ENCODE measurements around the gene PRDM16. TPM values are rescaled to one million over a fixed set of nuclear protein-coding genes. Genes with fewer than 3 reads are reported as not detected.

The PRDM16 gene
- total and polyA plus RNA-seq, 4 donors = 5.0 to 80.7 (median 41.5) TPM

- Histone ChIP-seq H3K4me3 (ENCODE audit: low read length in 2 of 2) (no peak overlapping the region), H3K27ac (ENCODE audit: low read depth in 1 of 2, low read length in 2 of 2) (no peak overlapping the region), H3K36me3 (ENCODE audit: control insufficient read depth in 1 of 2, insufficient read depth in 2 of 2, low read length in 1 of 2) (no peaks in the 10 kb centered on the region), H3K4me1 (ENCODE audit: control insufficient read depth in 1 of 2, insufficient read depth in 2 of 2, low read length in 2 of 2) (peaks cover 0 to 2% of the 10 kb centered on the region in 2 donors), H3K9me3 (ENCODE audit: control insufficient read depth, low read length) (no peaks in the 10 kb centered on the region), H3K27me3 (ENCODE audit: control insufficient read depth in 1 of 2, insufficient read depth in 2 of 2, low read length in 1 of 2) (no peaks in the 10 kb centered on the region)
- no peak for ATAC-seq (ENCODE audit: low FRiP score)
- intact Hi-C loops (cut with DNase I) = no loop called here
- 93 to 95% methylated on average over 4 of the region's 4 CpGs for WGBS, 2 donors
- DNase-seq = no peak
Observed at GRCh38 chr1:3257788-3258187, 188.8 kb downstream of the PRDM16 start.

- WGBS, 2 donors = 6 to 9% methylated on average over 16 of the region's 16 CpGs
- Histone ChIP-seq H3K4me3 (ENCODE audit: low read length in 2 of 2) (no peak overlapping the region), H3K27ac (ENCODE audit: low read depth in 1 of 2, low read length in 2 of 2) (peak overlapping the region in 1 of 2 donors; percentile 60), H3K9me3 (ENCODE audit: control insufficient read depth, low read length) (no peaks in the 10 kb centered on the region), H3K4me1 (ENCODE audit: control insufficient read depth in 1 of 2, insufficient read depth in 2 of 2, low read length in 2 of 2) (peaks cover 2 to 7% of the 10 kb centered on the region in 2 donors), H3K36me3 (ENCODE audit: control insufficient read depth in 1 of 2, insufficient read depth in 2 of 2, low read length in 1 of 2) (no peaks in the 10 kb centered on the region), H3K27me3 (ENCODE audit: control insufficient read depth in 1 of 2, insufficient read depth in 2 of 2, low read length in 1 of 2) (no peaks in the 10 kb centered on the region)
- intact Hi-C loops (cut with DNase I) = no loop called here
- DNase-seq (no peak), ATAC-seq (ENCODE audit: low FRiP score) (no peak)
Observed at GRCh38 chr1:3258386-3259003, 189.5 kb downstream of the PRDM16 start.

GRCh38 chr1:3259020-3259419 is 190.0 kb downstream of the PRDM16 start:
- no peaks in the 10 kb centered on the region for H3K9me3 ChIP-seq (ENCODE audit: control insufficient read depth, low read length)
- intact Hi-C loops (cut with DNase I) = no loop called here
- no peak overlapping the region for H3K4me3 ChIP-seq (ENCODE audit: low read length in 2 of 2)
- 40% methylated on average over 14 of the region's 14 CpGs for WGBS, 2 donors
- H3K27me3 ChIP-seq (ENCODE audit: control insufficient read depth in 1 of 2, insufficient read depth in 2 of 2, low read length in 1 of 2) = no peaks in the 10 kb centered on the region
- peak overlapping the region in 1 of 2 donors; percentile 60 for H3K27ac ChIP-seq (ENCODE audit: low read depth in 1 of 2, low read length in 2 of 2)
- ATAC-seq (ENCODE audit: low FRiP score) (no peak), DNase-seq (no peak)
- H3K36me3 ChIP-seq (ENCODE audit: control insufficient read depth in 1 of 2, insufficient read depth in 2 of 2, low read length in 1 of 2) = no peaks in the 10 kb centered on the region
- H3K4me1 ChIP-seq (ENCODE audit: control insufficient read depth in 1 of 2, insufficient read depth in 2 of 2, low read length in 2 of 2) = peaks cover 2 to 7% of the 10 kb centered on the region in 2 donors

- Histone ChIP-seq H3K27ac (ENCODE audit: low read depth in 1 of 2, low read length in 2 of 2) (no peak overlapping the region), H3K27me3 (ENCODE audit: control insufficient read depth in 1 of 2, insufficient read depth in 2 of 2, low read length in 1 of 2) (no peaks in the 10 kb centered on the region), H3K36me3 (ENCODE audit: control insufficient read depth in 1 of 2, insufficient read depth in 2 of 2, low read length in 1 of 2) (no peaks in the 10 kb centered on the region), H3K4me3 (ENCODE audit: low read length in 2 of 2) (no peak overlapping the region), H3K9me3 (ENCODE audit: control insufficient read depth, low read length) (no peaks in the 10 kb centered on the region), H3K4me1 (ENCODE audit: control insufficient read depth in 1 of 2, insufficient read depth in 2 of 2, low read length in 2 of 2) (peaks cover 2 to 7% of the 10 kb centered on the region in 2 donors)
- WGBS, 2 donors = 24 to 41% methylated on average over 21 of the region's 21 CpGs
- DNase-seq (no peak), ATAC-seq (ENCODE audit: low FRiP score) (peak; percentile 5)
- intact Hi-C loops (cut with DNase I) = loop anchor here (1.0 to 5.0 kb wide), 2 partner anchors 39 to 51 kb away; no protein-coding TSS in a partner anchor
Observed at GRCh38 chr1:3261007-3261968, 192.3 kb downstream of the PRDM16 start.

DNA sequence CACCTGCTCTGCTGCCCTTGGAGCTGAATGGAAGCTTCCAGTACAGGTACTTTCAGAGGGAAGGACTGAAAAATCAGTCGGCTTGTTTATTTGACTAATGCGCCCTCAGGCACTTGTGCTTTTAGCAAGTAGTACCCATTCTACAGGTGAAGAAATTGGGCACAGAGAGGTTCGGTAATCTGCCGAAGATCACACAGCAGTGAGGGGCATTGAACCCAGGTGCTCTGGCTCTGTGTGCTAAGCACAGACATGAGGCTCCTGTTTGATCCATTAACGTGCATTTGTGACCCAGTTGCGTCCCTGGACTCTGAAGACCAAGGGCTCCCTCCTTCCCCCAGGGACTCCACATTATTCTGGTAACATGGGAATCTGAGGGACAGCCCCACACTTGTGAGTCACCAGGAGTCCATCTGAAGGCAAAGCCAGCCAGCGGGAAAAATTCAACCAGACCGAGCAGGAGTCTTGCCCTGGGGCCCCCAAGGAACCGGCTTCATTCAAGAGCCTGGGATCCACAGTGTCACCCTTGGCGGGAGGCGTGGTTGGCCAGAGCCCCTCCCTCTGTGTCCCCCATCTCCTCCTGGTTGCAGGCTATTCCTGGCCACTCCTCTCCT is 193.1 kb downstream of the PRDM16 start:
- Histone ChIP-seq H3K27ac (ENCODE audit: low read depth in 1 of 2, low read length in 2 of 2) (no peak overlapping the region), H3K9me3 (ENCODE audit: control insufficient read depth, low read length) (no peaks in the 10 kb centered on the region), H3K27me3 (ENCODE audit: control insufficient read depth in 1 of 2, insufficient read depth in 2 of 2, low read length in 1 of 2) (no peaks in the 10 kb centered on the region), H3K4me3 (ENCODE audit: low read length in 2 of 2) (no peak overlapping the region), H3K36me3 (ENCODE audit: control insufficient read depth in 1 of 2, insufficient read depth in 2 of 2, low read length in 1 of 2) (no peaks in the 10 kb centered on the region), H3K4me1 (ENCODE audit: control insufficient read depth in 1 of 2, insufficient read depth in 2 of 2, low read length in 2 of 2) (peaks cover 2 to 7% of the 10 kb centered on the region in 2 donors)
- intact Hi-C loops (cut with DNase I) = loop anchor here (1.0 to 5.0 kb wide), 2 partner anchors 40 to 52 kb away; no protein-coding TSS in a partner anchor
- DNase-seq = no peak
- no peak for ATAC-seq (ENCODE audit: low FRiP score)
- 48 to 52% methylated on average over 11 of the region's 11 CpGs for WGBS, 2 donors

- intact Hi-C loops (cut with DNase I) = loop anchor here in 1 of 2 donors (5.0 kb wide), 1 partner anchor 40 kb away; no protein-coding TSS in a partner anchor
- Histone ChIP-seq H3K4me3 (ENCODE audit: low read length in 2 of 2) (no peak overlapping the region), H3K4me1 (ENCODE audit: control insufficient read depth in 1 of 2, insufficient read depth in 2 of 2, low read length in 2 of 2) (peaks cover 2 to 7% of the 10 kb centered on the region in 2 donors), H3K36me3 (ENCODE audit: control insufficient read depth in 1 of 2, insufficient read depth in 2 of 2, low read length in 1 of 2) (no peaks in the 10 kb centered on the region), H3K27ac (ENCODE audit: low read depth in 1 of 2, low read length in 2 of 2) (no peak overlapping the region), H3K27me3 (ENCODE audit: control insufficient read depth in 1 of 2, insufficient read depth in 2 of 2, low read length in 1 of 2) (no peaks in the 10 kb centered on the region), H3K9me3 (ENCODE audit: control insufficient read depth, low read length) (no peaks in the 10 kb centered on the region)
- no peak for ATAC-seq (ENCODE audit: low FRiP score)
- no peak for DNase-seq
- 69 to 77% methylated on average over 26 of the region's 26 CpGs for WGBS, 2 donors
Observed at GRCh38 chr1:3262681-3263286, 193.8 kb downstream of the PRDM16 start.

GRCh38 chr1:3263790-3264189 is 194.8 kb downstream of the PRDM16 start:
- no peaks in the 10 kb centered on the region for H3K9me3 ChIP-seq (ENCODE audit: control insufficient read depth, low read length)
- H3K27ac ChIP-seq (ENCODE audit: low read depth in 1 of 2, low read length in 2 of 2) = no peak overlapping the region
- intact Hi-C loops (cut with DNase I) = loop anchor here in 1 of 2 donors (5.0 kb wide), 1 partner anchor 41 kb away; no protein-coding TSS in a partner anchor
- no peak for DNase-seq
- H3K36me3 ChIP-seq (ENCODE audit: control insufficient read depth in 1 of 2, insufficient read depth in 2 of 2, low read length in 1 of 2) = no peaks in the 10 kb centered on the region
- ATAC-seq (ENCODE audit: low FRiP score) = no peak
- 62 to 67% methylated on average over 10 of the region's 10 CpGs for WGBS, 2 donors
- H3K4me1 ChIP-seq (ENCODE audit: control insufficient read depth in 1 of 2, insufficient read depth in 2 of 2, low read length in 2 of 2) = peaks cover 1 to 7% of the 10 kb centered on the region in 2 donors
- H3K27me3 ChIP-seq (ENCODE audit: control insufficient read depth in 1 of 2, insufficient read depth in 2 of 2, low read length in 1 of 2) = no peaks in the 10 kb centered on the region
- H3K4me3 ChIP-seq (ENCODE audit: low read length in 2 of 2) = no peak overlapping the region

GRCh38 chr1:3264456-3264855 is 195.5 kb downstream of the PRDM16 start:
- peaks cover 0 to 7% of the 10 kb centered on the region in 2 donors for H3K4me1 ChIP-seq (ENCODE audit: control insufficient read depth in 1 of 2, insufficient read depth in 2 of 2, low read length in 2 of 2)
- intact Hi-C loops (cut with DNase I) = loop anchor here in 1 of 2 donors (5.0 kb wide), 1 partner anchor 42 kb away; no protein-coding TSS in a partner anchor
- no peak overlapping the region for H3K4me3 ChIP-seq (ENCODE audit: low read length in 2 of 2)
- H3K9me3 ChIP-seq (ENCODE audit: control insufficient read depth, low read length) = no peaks in the 10 kb centered on the region
- H3K27me3 ChIP-seq (ENCODE audit: control insufficient read depth in 1 of 2, insufficient read depth in 2 of 2, low read length in 1 of 2) = no peaks in the 10 kb centered on the region
- no peaks in the 10 kb centered on the region for H3K36me3 ChIP-seq (ENCODE audit: control insufficient read depth in 1 of 2, insufficient read depth in 2 of 2, low read length in 1 of 2)
- 69 to 82% methylated on average over 8 to 10 of the region's 10 CpGs for WGBS, 2 donors
- ATAC-seq (ENCODE audit: low FRiP score) (no peak), DNase-seq (no peak)
- no peak overlapping the region for H3K27ac ChIP-seq (ENCODE audit: low read depth in 1 of 2, low read length in 2 of 2)

Data from aorta (tissue), 5 donors.